AG20443 (cell line): Measurements from ENCODE around the gene SCG2.
"Not testable (repeated sequence)": the region's sequence is repeated elsewhere in the genome, so short reads cannot be mapped to it uniquely, and the experiment has no call there.

Source experiments
- DNase-seq: peaks from one replicate; pipeline ENCODE4 v3.0.0; 2012; ENCODE audit warnings: low spot score, mixed read lengths

SCG2 gene

DNA sequence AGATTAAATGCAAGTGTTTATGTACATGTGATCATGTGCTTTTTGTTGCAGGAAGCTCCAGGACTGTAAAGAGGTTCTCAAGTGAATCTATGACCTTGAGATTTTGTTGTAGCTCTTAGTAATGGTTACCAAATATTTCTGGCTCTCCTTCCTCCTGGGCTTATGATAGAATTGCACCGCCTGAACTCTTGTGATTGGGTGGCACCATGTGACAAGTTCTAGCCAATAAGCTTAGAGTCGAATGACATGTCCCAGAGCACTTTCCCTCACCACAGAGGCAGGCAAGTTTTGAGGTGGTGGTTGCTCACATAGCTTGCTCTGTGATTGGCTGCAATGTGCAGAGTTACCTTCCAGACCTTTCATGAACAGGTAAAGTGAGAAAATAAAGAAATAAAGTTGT, 8.9 kb upstream of the SCG2 start:
- no peak for DNase-seq

DNA sequence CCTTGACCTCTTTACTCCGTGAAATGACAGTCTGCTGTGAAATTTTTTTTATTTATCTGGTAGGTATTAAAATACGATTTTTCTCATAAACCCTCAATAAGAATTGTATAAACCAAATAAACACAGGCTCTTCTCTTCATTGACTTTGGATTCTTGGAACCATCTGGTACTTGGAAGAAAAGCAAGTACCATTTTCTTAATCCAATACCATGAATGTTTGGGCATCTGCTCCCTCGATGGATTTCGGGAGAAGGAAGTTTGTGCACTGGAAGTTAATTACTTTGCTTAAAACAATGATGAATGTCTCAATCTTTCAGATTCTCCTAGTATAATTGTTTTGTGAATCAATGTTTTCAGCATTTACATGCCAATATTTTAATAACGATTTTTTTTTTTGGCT, 5.3 kb upstream of the SCG2 start:
- DNase-seq, result no peak

DNA sequence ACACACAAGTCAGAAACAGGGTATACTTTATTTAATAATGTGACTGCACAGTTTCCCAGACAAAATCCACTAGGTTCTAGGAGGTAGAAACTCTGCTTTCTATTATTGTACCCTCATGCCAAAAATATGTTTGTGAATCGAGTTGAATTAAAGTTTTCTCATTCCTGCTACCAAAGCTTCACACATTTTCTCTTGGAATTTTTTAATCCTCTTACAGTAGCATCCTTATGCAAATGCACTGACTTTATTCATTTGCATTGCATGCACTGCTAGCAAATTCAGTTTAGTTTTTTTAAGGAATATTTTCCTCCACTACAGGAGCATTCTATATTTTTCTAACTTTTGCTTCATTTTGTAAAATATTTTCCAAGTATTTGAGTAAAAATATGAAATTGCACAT, 4.8 kb upstream of the SCG2 start:
- DNase-seq, result no peak

DNA sequence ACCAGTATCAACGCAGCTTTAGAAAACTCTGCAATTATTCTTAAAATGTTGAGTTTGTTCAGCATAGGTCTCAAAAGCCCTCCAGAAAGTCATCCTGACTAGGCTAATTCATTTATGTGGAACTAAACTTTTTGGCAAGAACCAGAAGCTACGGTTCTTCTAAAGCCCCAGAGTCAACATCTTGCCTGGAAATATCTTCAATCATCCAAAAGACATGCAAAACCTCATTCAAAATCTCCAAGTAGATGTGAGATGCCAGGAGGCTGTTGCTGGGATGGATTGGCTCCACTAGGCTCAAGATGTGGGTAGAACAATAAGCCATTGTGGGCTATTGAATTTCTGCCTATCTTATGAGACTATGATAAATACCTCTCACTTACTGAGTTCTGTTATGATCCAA, 2.1 kb upstream of the SCG2 start:
- no peak for DNase-seq

DNA sequence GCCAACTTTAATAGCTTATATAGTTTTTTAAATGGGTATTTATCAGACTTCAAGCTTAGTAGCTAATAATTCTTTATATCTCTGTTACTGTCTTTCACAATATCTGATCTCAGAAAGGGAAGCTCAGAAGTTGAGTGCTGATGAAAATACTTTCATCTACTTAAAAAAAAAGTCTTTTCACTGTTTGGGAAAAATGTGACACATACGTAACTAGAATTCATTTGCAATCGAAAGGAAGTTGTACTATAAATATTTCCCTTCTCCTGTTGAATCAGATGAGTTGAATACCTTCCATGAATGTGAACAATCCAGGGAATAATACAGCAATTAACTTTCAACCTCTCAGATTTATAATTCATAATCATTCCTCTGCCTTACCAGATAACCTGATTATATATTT, 811 bp upstream of the SCG2 start:
- DNase-seq, result no peak

DNA sequence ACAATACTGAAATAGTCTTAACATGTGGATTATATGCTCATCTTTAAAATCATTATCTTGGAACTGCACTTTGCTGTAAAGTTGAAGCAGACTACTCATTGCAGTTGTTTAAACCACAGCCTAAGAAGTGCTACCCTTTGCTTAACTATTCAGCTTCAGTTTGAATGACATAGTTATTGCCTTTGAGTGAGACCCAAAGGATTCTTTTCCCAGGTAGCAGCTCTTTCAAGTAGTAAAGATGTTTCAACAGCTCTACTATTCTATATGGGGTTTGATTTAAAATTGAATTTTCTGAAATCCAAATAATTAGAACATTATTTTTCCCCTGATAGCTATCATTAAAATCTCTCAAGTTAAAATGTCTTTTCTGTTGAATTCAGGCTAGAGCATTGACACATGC, 1.1 kb downstream of the SCG2 start:
- no peak for DNase-seq

DNA sequence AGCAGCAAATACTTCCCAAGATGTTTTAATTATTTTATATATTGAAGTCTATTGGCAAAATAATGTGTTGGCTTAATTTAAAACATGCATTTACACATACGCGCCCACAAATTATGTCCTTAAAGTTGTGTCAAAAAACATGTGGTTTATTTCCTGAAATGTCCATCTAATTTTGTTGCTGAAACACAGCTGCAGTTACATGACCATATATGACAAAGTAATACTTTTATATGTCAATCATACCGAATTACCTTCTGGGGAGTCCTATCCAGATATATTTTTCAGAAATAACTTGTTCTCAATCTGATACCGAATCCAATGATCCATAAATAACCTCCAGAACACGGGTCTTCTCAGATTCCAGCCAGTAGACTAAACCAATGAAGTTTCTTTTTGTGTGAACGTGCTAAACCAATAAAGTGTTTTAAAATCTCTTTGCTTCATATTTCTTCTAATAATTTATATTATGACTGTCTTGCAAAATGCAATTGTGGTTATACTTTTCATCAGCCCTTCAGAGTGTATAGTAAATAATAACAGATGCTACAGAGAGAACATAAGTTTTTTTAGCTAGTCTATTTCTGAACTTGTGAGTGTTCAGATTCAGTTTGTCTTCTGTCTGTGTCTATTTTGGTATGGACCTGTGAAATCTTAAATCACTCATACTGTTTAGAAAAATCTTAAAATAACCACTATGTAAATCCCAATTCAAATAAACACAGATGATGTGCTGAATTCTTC, 2.4 kb downstream of the SCG2 start:
- no peak for DNase-seq

DNA sequence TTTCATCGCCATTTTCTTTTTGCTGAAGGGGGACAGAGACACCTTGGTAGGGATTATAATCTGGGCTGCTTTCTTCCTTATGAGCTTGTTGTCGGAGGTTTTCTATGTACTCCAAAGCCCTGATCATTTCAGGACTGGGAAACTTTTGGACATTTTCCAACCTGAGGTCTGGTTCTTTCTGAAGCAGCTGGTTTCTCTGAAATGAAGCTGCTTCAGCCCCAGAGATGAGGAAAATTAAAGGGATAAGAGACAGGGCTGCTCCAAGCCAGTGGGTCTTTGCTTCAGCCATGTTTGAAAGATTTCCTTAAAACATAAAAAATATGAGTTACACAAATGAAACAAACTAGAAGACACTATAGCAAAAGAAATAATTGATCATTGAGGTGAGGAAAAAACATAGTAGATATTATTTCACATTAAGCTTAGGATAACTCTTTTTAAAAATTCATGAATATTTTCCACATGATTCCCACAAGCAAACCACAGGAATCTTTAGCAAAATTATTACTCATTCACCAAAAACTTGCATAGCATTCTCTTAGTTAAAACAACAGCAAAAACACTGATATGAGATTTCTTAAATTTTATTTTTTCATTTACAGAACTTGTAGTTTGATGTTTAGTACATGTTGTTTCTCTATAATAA, 3.0 kb downstream of the SCG2 start:
- peak; percentile 49 for DNase-seq

DNA sequence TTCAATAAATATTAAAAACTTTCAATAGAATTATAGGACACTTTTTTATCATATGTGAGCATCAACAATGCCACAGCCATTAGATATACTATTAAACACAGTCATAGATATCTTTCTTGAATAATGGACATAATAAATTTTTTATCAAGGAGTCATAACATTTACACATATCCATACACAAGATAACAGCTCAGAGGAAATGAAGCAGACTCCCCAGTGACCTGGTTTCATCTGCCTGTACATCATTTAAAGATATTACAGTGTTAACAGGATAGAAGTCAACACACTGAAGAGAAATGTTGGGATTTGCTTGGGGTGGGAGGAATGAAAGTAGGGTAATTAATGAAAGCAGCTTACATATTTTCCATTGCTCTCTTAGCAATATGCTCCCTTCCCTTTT, 5.1 kb downstream of the SCG2 start:
- DNase-seq, result no peak

DNA sequence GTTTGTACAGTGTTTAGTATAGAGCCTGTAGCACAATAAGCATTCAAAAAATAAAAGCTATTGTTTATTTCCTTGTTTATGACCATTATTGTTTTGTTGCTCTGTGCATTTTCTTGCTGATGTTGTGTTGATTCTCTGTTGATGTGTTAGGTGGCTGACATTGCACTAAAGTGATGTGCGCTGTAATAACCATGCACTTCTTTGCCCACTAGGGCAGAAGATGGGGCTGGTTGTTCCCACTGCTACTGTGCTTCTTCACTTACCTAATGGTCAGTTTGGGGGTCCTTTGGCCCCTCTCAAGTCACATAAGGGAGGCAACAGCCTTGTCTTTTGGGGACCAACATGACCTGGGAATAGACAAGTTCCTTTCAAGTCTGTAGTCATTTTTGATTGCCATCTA, 6.0 kb downstream of the SCG2 start:
- DNase-seq, result no peak

DNA sequence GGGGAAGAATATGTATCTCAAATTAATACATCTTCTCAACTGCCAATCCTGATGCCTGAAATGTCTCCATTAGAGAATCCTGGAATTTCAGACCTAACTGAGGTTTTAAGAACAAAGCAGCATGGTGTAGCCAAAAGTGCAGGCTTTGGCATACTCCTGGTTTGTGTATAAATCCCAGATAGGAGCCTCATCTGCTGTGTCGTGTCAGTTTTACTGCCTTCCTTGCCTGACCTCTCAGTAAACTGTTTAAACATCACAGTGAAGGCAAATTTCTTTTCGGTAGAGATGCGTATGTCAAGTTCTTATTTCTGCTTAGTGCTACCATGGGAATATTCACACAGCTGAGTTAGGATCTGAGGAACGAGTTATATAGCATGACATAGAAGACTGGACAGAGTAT, 7.3 kb downstream of the SCG2 start:
- no peak for DNase-seq

DNA sequence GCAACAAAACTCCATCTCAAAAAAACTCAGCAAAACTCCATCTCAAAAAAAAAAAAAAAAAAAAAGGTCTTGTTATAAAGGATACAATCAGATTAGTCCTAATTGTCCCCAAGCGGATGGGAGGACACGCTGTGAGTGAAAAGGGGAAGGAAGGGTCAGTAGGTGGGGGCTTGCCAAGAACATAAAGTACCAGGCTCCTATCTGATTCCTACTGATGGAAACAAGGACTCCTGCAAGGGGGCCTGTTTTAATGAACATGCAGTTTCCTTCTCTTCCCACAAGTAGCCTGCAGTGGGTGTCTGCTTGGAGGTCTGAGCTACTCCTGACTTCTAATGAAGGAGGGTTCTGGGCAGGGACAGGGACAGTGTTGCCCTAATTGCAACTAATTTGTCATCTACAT, 7.9 kb downstream of the SCG2 start:
- DNase-seq, result no peak

DNA sequence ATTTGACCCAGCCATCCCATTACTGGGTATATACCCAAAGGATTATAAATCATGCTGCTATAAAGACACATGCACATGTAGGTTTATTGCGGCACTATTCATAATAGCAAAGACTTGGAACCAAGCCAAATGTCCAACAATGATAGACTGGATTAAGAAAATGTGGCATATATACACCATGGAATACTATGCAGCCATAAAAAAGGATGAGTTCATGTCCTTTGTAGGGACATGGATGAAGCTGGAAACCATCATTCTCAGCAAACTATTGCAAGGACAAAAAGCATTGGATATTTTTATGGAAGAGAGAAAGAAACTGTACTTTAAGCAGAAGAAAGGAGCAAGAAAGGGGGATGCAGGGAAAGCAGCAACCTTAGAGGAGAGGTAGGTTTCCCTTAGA, 9.5 kb downstream of the SCG2 start:
- DNase-seq, result not testable (repeated sequence)

DNA sequence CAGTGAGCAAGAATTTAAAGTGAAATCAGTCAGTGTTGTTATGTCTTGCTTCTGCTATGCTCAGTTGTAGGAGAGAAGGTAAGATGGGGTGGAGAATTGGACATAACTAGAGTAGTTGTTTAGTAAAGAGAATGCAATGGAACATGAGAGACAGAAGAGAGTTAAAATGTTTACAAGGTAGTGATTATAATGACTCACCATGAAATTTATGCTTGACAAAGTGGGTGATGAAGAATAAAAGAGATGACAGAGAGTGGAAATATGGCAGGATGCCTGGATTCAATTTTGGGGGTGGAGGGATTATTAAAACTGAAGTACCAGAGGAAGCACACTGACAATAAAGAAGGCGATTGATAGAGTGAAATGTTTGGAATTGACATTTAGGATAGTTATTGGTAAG, 10.6 kb downstream of the SCG2 start:
- no peak for DNase-seq

DNA sequence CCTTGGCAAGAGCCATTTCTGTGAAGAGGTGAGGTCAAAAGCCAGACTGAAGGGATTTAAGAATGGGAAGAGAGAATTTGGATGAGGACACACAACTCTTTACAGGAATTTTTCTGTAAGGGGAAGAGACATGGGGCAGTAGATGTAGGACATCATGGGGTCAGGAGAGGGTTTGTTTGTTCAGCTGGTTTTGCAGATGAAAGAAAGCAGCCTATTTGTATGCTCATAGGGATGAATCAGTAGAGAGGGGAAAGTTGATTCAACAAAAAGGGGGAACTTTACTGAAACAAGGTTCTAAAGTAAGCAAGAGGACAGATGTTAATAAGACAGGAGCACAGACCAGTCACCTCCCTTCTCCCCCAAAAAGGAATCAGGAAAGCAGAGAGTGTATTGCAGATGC, 11.2 kb downstream of the SCG2 start:
- no peak for DNase-seq

DNA sequence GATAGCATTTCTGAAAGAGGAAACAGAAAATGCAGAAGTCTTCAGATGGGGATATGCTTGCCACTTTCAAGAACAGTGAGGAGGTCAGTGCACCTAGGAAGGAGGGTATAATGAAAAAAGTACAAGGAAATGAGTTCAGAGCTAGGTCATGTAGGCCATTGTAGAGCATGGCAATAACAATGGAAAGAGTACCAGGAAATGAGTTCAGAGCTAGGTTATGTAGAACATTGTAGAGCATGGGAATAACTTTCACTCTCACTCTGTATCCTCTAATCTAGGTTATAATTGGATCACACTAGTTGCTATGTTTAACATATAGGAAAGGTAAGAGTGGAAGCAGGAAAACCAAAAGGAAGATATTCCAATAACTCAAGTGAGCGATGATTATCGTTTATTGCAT, 12.3 kb downstream of the SCG2 start:
- DNase-seq, result no peak

DNA sequence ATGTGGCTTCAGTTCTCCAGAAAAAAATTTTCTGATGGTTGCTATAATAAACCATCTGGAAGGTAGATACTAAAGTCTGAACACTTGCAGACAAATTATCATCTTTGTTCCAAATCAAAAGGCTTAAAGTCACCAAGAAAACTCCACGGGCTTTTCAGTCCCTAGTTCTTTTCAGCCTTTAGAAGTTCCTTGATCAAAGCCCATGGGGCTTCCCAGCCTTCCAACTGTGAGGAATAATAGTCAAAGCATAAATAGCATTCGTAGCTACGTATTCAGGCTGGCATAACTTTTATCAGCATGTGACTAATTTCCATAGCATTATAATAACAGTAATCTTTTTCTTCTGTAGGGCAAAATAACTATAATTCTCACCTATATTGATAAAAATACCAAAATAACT, 13.9 kb downstream of the SCG2 start:
- DNase-seq, result no peak

DNA sequence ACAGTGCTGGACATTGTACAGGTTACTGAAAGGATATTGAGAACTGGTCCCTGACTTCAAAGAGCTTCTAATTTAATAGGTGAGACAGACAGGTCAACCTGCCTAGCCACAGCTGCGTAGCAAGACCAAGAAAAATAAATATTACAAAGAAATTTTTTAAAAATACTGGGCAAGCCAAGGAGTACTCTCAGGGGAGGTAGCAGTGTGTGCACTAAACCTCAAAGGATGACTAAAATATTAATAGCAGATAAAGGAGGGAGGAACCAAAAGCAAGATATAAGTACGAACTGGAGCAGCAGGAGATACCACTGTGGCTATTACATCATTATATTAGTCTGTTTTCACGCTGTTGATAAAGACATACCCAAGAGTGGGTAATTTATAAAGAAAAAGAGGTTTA, 14.9 kb downstream of the SCG2 start:
- no peak for DNase-seq

DNA sequence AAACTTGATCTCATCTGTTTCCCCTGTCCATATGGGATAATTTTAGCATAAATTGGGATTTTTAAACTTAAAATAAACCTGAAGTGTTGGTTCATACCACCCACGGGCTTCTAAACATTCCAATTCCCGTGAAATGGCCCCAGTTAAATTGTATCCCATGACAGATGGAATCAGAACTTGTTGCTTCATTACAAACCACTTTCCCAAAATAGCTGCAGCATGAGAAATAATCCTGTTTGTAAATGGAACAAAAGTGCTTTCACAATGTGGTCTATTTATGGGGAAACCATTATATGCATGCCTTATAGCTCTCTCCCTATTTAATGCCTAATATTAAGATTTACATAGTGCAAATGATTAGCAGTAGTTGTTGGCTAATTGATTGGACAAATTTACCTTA, 15.9 kb downstream of the SCG2 start:
- peak; percentile 68 for DNase-seq

DNA sequence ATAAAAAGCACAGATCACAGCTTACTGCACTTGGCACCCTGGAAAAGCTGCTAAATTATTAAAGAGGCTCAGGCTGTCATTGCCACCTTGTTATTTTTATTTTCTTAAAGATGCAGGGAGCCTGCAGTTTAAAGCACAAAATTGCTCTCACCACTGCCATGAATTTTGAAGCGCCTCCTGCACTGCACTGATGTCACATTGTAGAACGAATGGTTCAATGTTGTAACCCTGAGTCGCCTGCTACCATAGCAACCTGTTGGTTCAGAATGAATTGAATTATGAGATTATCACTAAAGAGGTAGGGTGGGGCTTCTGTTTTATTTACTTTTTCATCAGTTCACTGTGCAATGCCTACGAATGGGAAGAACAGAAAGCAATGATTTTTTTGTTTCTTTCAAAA, 16.5 kb downstream of the SCG2 start:
- peak; percentile 39 for DNase-seq

DNA sequence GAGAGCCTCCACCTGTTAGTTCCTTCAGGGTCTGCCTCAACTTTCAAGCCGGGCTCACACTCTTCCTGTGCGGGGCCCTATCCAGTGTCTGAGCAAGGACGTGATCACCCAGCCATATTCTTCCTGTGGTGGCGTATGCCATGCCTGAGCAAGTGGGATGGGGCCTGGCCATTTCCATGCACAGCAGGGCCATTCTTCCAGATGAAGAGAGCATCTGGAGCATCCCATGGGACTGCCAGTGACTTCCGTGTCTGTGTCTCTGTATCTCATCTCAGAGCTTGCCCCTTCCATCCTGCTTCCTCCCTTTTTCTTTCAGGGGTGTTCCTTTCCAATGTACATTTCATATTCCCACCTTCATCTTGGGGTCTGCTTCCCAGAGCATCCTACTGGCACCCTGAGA, 20.2 kb downstream of the SCG2 start:
- no peak for DNase-seq

DNA sequence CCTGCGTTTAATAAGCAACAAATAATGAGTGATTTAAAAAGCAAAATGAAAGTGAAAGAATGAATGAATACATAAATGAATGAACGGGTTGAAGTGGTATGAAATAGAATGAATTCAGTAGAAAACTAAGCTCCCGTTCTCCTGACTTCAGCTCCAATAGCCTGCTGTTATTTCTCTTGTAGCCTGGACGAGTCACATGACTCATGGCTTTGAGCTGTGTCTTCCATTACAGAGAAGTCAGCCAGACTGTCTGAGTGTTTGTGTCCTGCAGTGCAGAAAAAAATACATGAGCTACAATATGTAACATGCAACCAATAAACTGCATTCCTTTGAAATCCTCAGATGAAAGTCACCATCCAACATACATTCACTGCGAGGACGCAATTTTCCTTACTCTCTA, 21.2 kb downstream of the SCG2 start:
- peak; percentile 70 for DNase-seq

DNA sequence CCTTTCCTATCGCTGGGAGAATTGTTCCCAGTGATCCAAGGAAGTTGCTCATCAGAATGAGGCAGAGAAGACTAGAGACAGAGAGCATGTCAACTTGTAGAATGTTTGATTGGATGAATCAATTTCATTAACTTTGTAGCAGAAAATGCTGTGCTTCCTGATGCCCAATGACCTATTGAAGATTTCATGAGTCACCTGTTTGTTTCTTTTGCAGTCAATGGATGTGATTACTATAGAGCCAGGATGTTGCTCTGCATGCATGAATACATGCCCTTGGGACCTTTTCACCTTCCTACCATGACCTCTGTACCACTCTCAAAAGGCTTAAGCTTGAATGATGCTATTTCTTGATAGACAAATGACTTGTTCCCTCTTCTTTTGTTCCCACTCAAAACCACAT, 23.3 kb downstream of the SCG2 start:
- DNase-seq, result no peak

DNA sequence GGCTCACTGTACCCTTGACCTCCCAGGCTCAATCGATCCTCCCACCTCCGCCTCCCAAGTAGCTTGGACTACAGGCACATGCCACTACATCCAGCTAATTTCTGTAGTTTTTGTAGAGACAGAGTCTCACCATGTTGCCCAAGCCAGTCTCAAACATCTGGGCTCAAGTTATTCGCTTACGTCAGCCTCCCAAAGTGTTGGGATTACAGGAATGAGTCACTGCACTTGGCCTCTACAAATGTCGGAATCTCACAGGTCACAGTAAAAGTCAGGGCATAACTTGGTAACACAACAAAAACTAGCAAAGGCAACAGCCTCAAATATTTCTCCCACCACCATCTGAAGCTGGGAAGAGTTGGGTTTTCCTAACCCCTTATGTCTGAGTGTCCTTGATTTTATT, 25.3 kb downstream of the SCG2 start:
- DNase-seq, result peak; percentile 81
